Esophagus muscularis mucosa (tissue), 3 donors: ENCODE data around the gene UBE2N.

Experiments
- CTCF ChIP-seq, 3 experiments: fragments of 200-600 bp in 2 of 3; fragments of 450-650 bp in 1 of 3; sonication (generic) in 2 of 3; IDR thresholded peaks; one replicate each; pipeline ENCODE4 v1.5.1; 2017 to 2019; ENCODE audit warnings: antibody characterized with exemption in 3 of 3, mild to moderate bottlenecking in 2 of 3, moderate library complexity in 1 of 3
- POLR2A ChIP-seq: fragments of 450-650 bp; IDR thresholded peaks from one replicate; pipeline ENCODE4 v1.6.1; 2017; ENCODE audit warnings: antibody characterized with exemption, moderate library complexity, mild to moderate bottlenecking, low read depth

- TF ChIP-seq POLR2A (no peak), CTCF (IDR thresholded peaks at IDR 0.05) (no peak)
Observed at GRCh38 chr12:93393425-93393824, 48.3 kb downstream of the UBE2N start.
